Glutamatergic neuron (in vitro differentiated cells): ENCODE results near the gene ARF5. TPM values are rescaled to one million over a fixed set of nuclear protein-coding genes. Genes with fewer than 3 reads are reported as not detected.
"Not testable (repeated sequence)": the region's sequence is repeated elsewhere in the genome, so short reads cannot be mapped to it uniquely, and the experiment has no call there.

Source experiments
- DNase-seq: peaks from one replicate; pipeline ENCODE4 v3.0.0; 2022
- H3K27ac Mint-ChIP-seq: one replicate; pipeline ENCODE4 v1.8.0; 2020; ENCODE audit warnings: mild to moderate bottlenecking, mixed read lengths, inconsistent platforms; ENCODE audit not compliant: unreplicated experiment
- H3K27me3 Mint-ChIP-seq: one replicate; pipeline ENCODE4 v1.8.0; 2020; ENCODE audit warnings: mild to moderate bottlenecking, moderate library complexity, mixed read lengths, inconsistent platforms; ENCODE audit not compliant: unreplicated experiment
- H3K36me3 Mint-ChIP-seq: one replicate; pipeline ENCODE4 v1.8.0; 2020; ENCODE audit warnings: mild to moderate bottlenecking, mixed read lengths, inconsistent platforms; ENCODE audit not compliant: unreplicated experiment
- H3K4me1 Mint-ChIP-seq: one replicate; pipeline ENCODE4 v1.8.0; 2020; ENCODE audit warnings: mild to moderate bottlenecking, low read depth, mixed read lengths, inconsistent platforms; ENCODE audit not compliant: unreplicated experiment
- H3K4me3 Mint-ChIP-seq: one replicate; pipeline ENCODE4 v1.8.0; 2020; ENCODE audit warnings: mild to moderate bottlenecking, mixed read lengths, inconsistent platforms; ENCODE audit not compliant: unreplicated experiment
- H3K9me3 Mint-ChIP-seq: one replicate; pipeline ENCODE4 v1.8.0; 2020; ENCODE audit warnings: mild to moderate bottlenecking, moderate library complexity, mixed read lengths, inconsistent platforms; ENCODE audit not compliant: unreplicated experiment
- CTCF ChIP-seq: fragments of 200-600 bp; sonication (generic); IDR thresholded peaks from one replicate; pipeline ENCODE4 v1.5.0; 2021; ENCODE audit not compliant: partially characterized antibody, unreplicated experiment
- long read RNA-seq: library from polyadenylated mRNA; unstranded; transcript quantifications from one replicate; pipeline ENCODE4 v2.0.0, GENCODE V29; 2020; ENCODE audit not compliant: unreplicated experiment
- total RNA-seq: library from RNA; stranded (reverse); fragmentation: NEBNext Ultra II Directional; extraction: Animal tissue kit (Norgen Biotek cat#: 25700); gene quantifications from one replicate; pipeline ENCODE4 v1.2.1, GENCODE V29; 2021; ENCODE audit not compliant: unreplicated experiment

The ARF5 gene
- 137 TPM for total RNA-seq
- long read RNA-seq, transcript ARF5-201 (6 exons, 1,103 nt), result major isoform, 146 of 154 reads
- long read RNA-seq, partial matches to known transcripts, result 0 of 154 reads
- long read RNA-seq, other reads (novel, unspliced or antisense), result 5 of 154 reads

- peaks cover 12% of the 10 kb centered on the region for H3K9me3 Mint-ChIP-seq
- peaks cover 8% of the 10 kb centered on the region for H3K27me3 Mint-ChIP-seq
- DNase-seq, result peak; percentile 93
- H3K4me1 Mint-ChIP-seq, result peaks cover 15% of the 10 kb centered on the region
- no peaks in the 10 kb centered on the region for H3K36me3 Mint-ChIP-seq
- no peak for TF ChIP-seq CTCF
- H3K27ac Mint-ChIP-seq, result peak within 1 kb of the TSS; percentile 79
- peak within 1 kb of the TSS; percentile 94 for H3K4me3 Mint-ChIP-seq
Observed at GRCh38 chr7:127588019-127588696, at the start of gene ARF5. Gene ARF5, plus strand, starts transcription at chr7:127588411. Its CDS starts 88 bp downstream, at chr7:127588499.

- no peak for DNase-seq
- no peaks in the 10 kb centered on the region for H3K36me3 Mint-ChIP-seq
- TF ChIP-seq CTCF, result no peak
- H3K4me1 Mint-ChIP-seq, result peaks cover 1% of the 10 kb centered on the region
- H3K27me3 Mint-ChIP-seq, result no peaks in the 10 kb centered on the region
- H3K9me3 Mint-ChIP-seq, result peaks cover 3% of the 10 kb centered on the region
- H3K27ac Mint-ChIP-seq, result no peak overlapping the region
- H3K4me3 Mint-ChIP-seq, result no peak overlapping the region
Observed at GRCh38 chr7:127539116-127539515, 49.1 kb upstream of the ARF5 start.

GRCh38 chr7:127540461-127540860 lies 47.8 kb upstream of the ARF5 start:
- not testable (repeated sequence) for H3K4me3 Mint-ChIP-seq, DNase-seq, H3K9me3 Mint-ChIP-seq, H3K36me3 Mint-ChIP-seq, H3K27ac Mint-ChIP-seq, H3K27me3 Mint-ChIP-seq, H3K4me1 Mint-ChIP-seq

- Mint-ChIP-seq H3K4me3 (no peak overlapping the region), H3K27ac (no peak overlapping the region), H3K36me3 (peaks cover 6% of the 10 kb centered on the region), H3K4me1 (peaks cover 1% of the 10 kb centered on the region), H3K9me3 (peaks cover 3% of the 10 kb centered on the region), H3K27me3 (no peaks in the 10 kb centered on the region)
- DNase-seq, result no peak
- TF ChIP-seq CTCF, result no peak
Observed at GRCh38 chr7:127541548-127541947, 46.7 kb upstream of the ARF5 start.

- DNase-seq, result no peak
- Mint-ChIP-seq H3K27me3 (no peaks in the 10 kb centered on the region), H3K27ac (no peak overlapping the region), H3K36me3 (peaks cover 13% of the 10 kb centered on the region), H3K4me1 (no peaks in the 10 kb centered on the region), H3K9me3 (peaks cover 3% of the 10 kb centered on the region), H3K4me3 (no peak overlapping the region)
- TF ChIP-seq CTCF, result no peak
Observed at GRCh38 chr7:127546313-127546712, 41.9 kb upstream of the ARF5 start.
